Measurements from ENCODE around the gene ADAMTS6.

The ADAMTS6 gene

GRCh38 chr5:65127161-65127901 lies 354.4 kb downstream of the ADAMTS6 start:
- Histone ChIP-seq H3K9me3 (ENCODE audit: insufficient read depth, low read length) (no peaks in the 10 kb centered on the region), H3F3A (ENCODE audit: insufficient read depth) (no peaks in the 10 kb centered on the region), H2AFZ (ENCODE audit: low read depth, low read length, severe bottlenecking) (no peak overlapping the region), H3K79me2 (ENCODE audit: insufficient read depth, low read length) (no peaks in the 10 kb centered on the region), H3K4me2 (ENCODE audit: low read depth, low read length, poor library complexity, severe bottlenecking) (no peak overlapping the region), H3K27me3 (ENCODE audit: low read length) (no peaks in the 10 kb centered on the region), H4K20me1 (ENCODE audit: low read depth, low read length) (no peaks in the 10 kb centered on the region), H3K36me3 (ENCODE audit: low read length) (no peaks in the 10 kb centered on the region), H3K9me2 (replicated peaks; ENCODE audit: insufficient read depth, low read length) (no peaks in the 10 kb centered on the region), H3K9ac (ENCODE audit: low read length) (no peak overlapping the region), H3K4me3 (ENCODE audit: insufficient read depth, low read length, poor library complexity, severe bottlenecking) (no peak overlapping the region), H3K27ac (ENCODE audit: low read depth, low read length) (no peak overlapping the region)
- TF ChIP-seq CTCF (IDR thresholded peaks at IDR 0.05; ENCODE audit: insufficient read depth, low read length, poor library complexity, severe bottlenecking), result no peak
- no peak for TF ChIP-seq EZH2phosphoT487 (conservative IDR thresholded peaks at IDR 0.05; ENCODE audit: low read length)

GRCh38 chr5:65126542-65127069 lies 355.1 kb downstream of the ADAMTS6 start:
- H3K4me3 ChIP-seq (ENCODE audit: insufficient read depth, low read length, poor library complexity, severe bottlenecking), result no peak overlapping the region
- H3F3A ChIP-seq (ENCODE audit: insufficient read depth), result no peaks in the 10 kb centered on the region
- H3K27ac ChIP-seq (ENCODE audit: low read depth, low read length), result no peak overlapping the region
- no peak for TF ChIP-seq CTCF (IDR thresholded peaks at IDR 0.05; ENCODE audit: insufficient read depth, low read length, poor library complexity, severe bottlenecking)
- TF ChIP-seq EZH2phosphoT487 (conservative IDR thresholded peaks at IDR 0.05; ENCODE audit: low read length), result no peak
- no peak overlapping the region for H2AFZ ChIP-seq (ENCODE audit: low read depth, low read length, severe bottlenecking)
- no peaks in the 10 kb centered on the region for H3K36me3 ChIP-seq (ENCODE audit: low read length)
- no peak overlapping the region for H3K4me2 ChIP-seq (ENCODE audit: low read depth, low read length, poor library complexity, severe bottlenecking)
- no peaks in the 10 kb centered on the region for H4K20me1 ChIP-seq (ENCODE audit: low read depth, low read length)
- no peaks in the 10 kb centered on the region for H3K9me3 ChIP-seq (ENCODE audit: insufficient read depth, low read length)
- H3K9me2 ChIP-seq (replicated peaks; ENCODE audit: insufficient read depth, low read length), result no peaks in the 10 kb centered on the region
- H3K9ac ChIP-seq (ENCODE audit: low read length), result no peak overlapping the region
- no peaks in the 10 kb centered on the region for H3K79me2 ChIP-seq (ENCODE audit: insufficient read depth, low read length)
- no peaks in the 10 kb centered on the region for H3K27me3 ChIP-seq (ENCODE audit: low read length)

GRCh38 chr5:65125591-65126541 lies 355.9 kb downstream of the ADAMTS6 start:
- no peaks in the 10 kb centered on the region for H3K27me3 ChIP-seq (ENCODE audit: low read length)
- no peaks in the 10 kb centered on the region for H3K36me3 ChIP-seq (ENCODE audit: low read length)
- no peaks in the 10 kb centered on the region for H4K20me1 ChIP-seq (ENCODE audit: low read depth, low read length)
- TF ChIP-seq EZH2phosphoT487 (conservative IDR thresholded peaks at IDR 0.05; ENCODE audit: low read length) (no peak), CTCF (IDR thresholded peaks at IDR 0.05; ENCODE audit: insufficient read depth, low read length, poor library complexity, severe bottlenecking) (no peak)
- H3F3A ChIP-seq (ENCODE audit: insufficient read depth), result no peaks in the 10 kb centered on the region
- no peak overlapping the region for H3K27ac ChIP-seq (ENCODE audit: low read depth, low read length)
- H3K9me2 ChIP-seq (replicated peaks; ENCODE audit: insufficient read depth, low read length), result no peaks in the 10 kb centered on the region
- H3K4me3 ChIP-seq (ENCODE audit: insufficient read depth, low read length, poor library complexity, severe bottlenecking), result no peak overlapping the region
- no peak overlapping the region for H3K4me2 ChIP-seq (ENCODE audit: low read depth, low read length, poor library complexity, severe bottlenecking)
- H3K79me2 ChIP-seq (ENCODE audit: insufficient read depth, low read length), result no peaks in the 10 kb centered on the region
- no peak overlapping the region for H3K9ac ChIP-seq (ENCODE audit: low read length)
- no peaks in the 10 kb centered on the region for H3K9me3 ChIP-seq (ENCODE audit: insufficient read depth, low read length)
- H2AFZ ChIP-seq (ENCODE audit: low read depth, low read length, severe bottlenecking), result no peak overlapping the region

Data from SU-DHL-6 (cell line).